ENCODE measurements around the gene RELN. TPM values are rescaled to one million over a fixed set of nuclear protein-coding genes. Genes with fewer than 3 reads are reported as not detected.
"Not testable (repeated sequence)": the region's sequence is repeated elsewhere in the genome, so short reads cannot be mapped to it uniquely, and the experiment has no call there.

Gene RELN
- total and polyA plus RNA-seq, 2 donors = 0.28 to 0.96 TPM

DNA sequence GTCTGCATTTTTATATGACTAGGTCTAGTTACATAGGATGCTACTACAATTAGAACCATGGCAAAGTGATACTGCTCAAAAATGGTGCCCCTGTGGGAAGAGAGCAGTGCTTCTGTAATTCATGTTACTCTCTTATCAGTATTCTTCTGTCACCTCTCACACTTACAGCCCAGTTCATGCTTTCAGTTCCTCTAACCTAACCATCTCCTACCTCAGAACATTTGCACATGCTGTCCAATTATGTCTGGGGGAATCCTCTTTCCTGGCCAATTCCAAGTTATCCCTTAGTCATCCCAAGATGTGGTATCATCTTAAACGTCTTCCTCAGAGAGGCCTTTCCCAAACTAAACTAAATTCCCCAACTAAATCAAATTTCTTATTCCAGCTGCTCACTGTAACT lies 190.2 kb downstream of the RELN start:
- Histone ChIP-seq H3K36me3 (ENCODE audit: control insufficient read depth in 2 of 2, insufficient read depth in 2 of 2, low read length in 1 of 2) (no peaks in the 10 kb centered on the region), H3K4me3 (ENCODE audit: low read length in 2 of 2) (no peak overlapping the region), H3K27me3 (ENCODE audit: control insufficient read depth in 2 of 2, insufficient read depth in 1 of 2, low read length in 1 of 2) (no peaks in the 10 kb centered on the region), H3K27ac (ENCODE audit: low read depth in 1 of 2, low read length in 1 of 2) (no peak overlapping the region), H3K4me1 (ENCODE audit: control insufficient read depth in 2 of 2, insufficient read depth in 2 of 2, low read length in 2 of 2) (no peaks in the 10 kb centered on the region), H3K9me3 (ENCODE audit: control insufficient read depth in 2 of 2, insufficient read depth in 1 of 2, low read length in 1 of 2) (no peaks in the 10 kb centered on the region)
- no peak for DNase-seq (ENCODE audit: low read depth in 6 of 9, low spot score in 9 of 9)
- 71% methylated on average over 1 of the region's 1 CpG for WGBS

DNA sequence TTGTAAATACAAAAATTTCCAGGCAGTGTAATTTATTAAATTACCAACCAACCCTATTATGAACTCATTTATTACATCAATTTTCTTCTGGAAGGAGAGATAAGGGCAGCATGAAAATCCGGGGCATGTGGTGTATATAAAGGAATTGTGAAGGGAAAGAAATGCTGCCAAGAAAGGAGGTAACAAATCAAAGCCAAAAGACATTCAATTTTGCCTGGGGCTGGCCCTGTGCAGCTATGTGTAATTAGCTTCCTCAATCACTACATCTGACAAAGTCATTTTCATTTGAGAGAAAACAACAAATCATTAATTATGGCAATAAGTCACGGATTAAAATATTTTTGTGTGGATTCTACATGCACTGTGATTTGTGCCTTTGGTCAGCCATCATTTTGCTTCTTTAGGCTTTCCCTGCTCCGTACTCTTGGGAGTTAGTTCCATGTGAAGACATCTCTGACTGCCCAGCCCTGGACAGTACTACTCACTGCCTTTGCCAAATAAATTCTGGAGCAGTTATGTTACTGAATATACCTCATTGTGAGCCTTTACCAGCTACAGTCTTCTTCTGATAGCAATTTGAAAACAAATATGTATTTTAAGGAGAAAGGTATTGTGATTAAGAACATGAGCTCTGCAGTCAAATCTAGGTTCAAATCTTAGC lies 191.7 kb downstream of the RELN start:
- Histone ChIP-seq H3K9me3 (ENCODE audit: control insufficient read depth in 2 of 2, insufficient read depth in 1 of 2, low read length in 1 of 2) (no peaks in the 10 kb centered on the region), H3K4me3 (ENCODE audit: low read length in 2 of 2) (no peak overlapping the region), H3K4me1 (ENCODE audit: control insufficient read depth in 2 of 2, insufficient read depth in 2 of 2, low read length in 2 of 2) (no peaks in the 10 kb centered on the region), H3K36me3 (ENCODE audit: control insufficient read depth in 2 of 2, insufficient read depth in 2 of 2, low read length in 1 of 2) (no peaks in the 10 kb centered on the region), H3K27me3 (ENCODE audit: control insufficient read depth in 2 of 2, insufficient read depth in 1 of 2, low read length in 1 of 2) (no peaks in the 10 kb centered on the region), H3K27ac (ENCODE audit: low read depth in 1 of 2, low read length in 1 of 2) (no peak overlapping the region)
- 86% methylated on average over 3 of the region's 3 CpGs for WGBS
- no peak for DNase-seq (ENCODE audit: low read depth in 6 of 9, low spot score in 9 of 9)

DNA sequence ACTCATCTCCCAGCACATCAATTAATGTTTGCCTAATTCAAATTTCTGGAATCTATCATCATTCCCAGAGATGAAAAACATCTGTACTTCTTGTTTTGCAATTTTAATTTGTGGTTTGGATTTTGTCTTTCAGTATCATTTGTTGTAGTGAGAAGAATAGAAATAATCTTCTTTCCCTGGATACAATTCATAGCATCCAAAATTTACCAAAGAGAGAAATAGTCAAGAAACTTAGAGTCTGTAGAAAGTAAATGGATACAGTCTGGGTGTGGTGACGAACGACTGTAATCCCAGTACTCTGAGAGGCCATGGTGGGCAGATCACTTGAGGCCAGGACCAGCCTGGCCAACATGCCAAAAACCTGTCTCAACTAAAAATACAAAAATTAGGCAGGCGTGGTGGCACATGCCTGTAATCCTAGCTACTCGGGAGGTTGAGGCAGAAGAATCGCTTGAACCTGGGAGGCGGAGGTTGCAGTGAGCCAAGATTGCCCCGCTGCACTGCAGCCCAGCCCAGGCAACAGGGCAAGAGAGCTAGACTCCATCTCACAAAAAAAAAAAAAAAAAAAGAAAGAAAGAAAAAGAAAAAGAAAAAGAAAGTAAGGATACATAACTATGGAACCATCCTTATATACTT lies 193.0 kb downstream of the RELN start:
- 96% methylated on average over 7 of the region's 7 CpGs for WGBS
- Histone ChIP-seq H3K27me3 (ENCODE audit: control insufficient read depth in 2 of 2, insufficient read depth in 1 of 2, low read length in 1 of 2) (no peaks in the 10 kb centered on the region), H3K36me3 (ENCODE audit: control insufficient read depth in 2 of 2, insufficient read depth in 2 of 2, low read length in 1 of 2) (no peaks in the 10 kb centered on the region), H3K4me1 (ENCODE audit: control insufficient read depth in 2 of 2, insufficient read depth in 2 of 2, low read length in 2 of 2) (no peaks in the 10 kb centered on the region), H3K9me3 (ENCODE audit: control insufficient read depth in 2 of 2, insufficient read depth in 1 of 2, low read length in 1 of 2) (no peaks in the 10 kb centered on the region), H3K27ac (ENCODE audit: low read depth in 1 of 2, low read length in 1 of 2) (no peak overlapping the region), H3K4me3 (ENCODE audit: low read length in 2 of 2) (no peak overlapping the region)
- no peak for DNase-seq (ENCODE audit: low read depth in 6 of 9, low spot score in 9 of 9)

DNA sequence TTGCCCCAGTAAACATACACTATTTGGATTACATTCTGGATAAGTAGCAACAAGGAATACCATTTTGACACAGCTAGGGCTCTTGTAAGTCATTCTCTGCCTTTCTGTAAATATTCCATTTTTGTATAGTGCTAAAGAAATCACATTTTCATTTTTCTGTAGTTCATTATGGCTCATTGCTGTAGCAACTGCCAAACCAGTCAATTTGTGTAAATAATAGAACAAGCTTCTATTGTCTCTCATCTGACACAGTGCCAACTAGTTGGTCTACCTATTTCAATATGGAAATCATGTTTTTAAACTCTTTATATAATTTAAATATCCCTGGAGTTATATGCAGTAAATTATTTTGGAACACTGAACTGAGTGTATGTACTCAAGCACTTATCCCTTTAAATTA lies 193.7 kb downstream of the RELN start:
- Histone ChIP-seq H3K27me3 (ENCODE audit: control insufficient read depth in 2 of 2, insufficient read depth in 1 of 2, low read length in 1 of 2) (no peaks in the 10 kb centered on the region), H3K36me3 (ENCODE audit: control insufficient read depth in 2 of 2, insufficient read depth in 2 of 2, low read length in 1 of 2) (no peaks in the 10 kb centered on the region), H3K4me3 (ENCODE audit: low read length in 2 of 2) (no peak overlapping the region), H3K27ac (ENCODE audit: low read depth in 1 of 2, low read length in 1 of 2) (no peak overlapping the region), H3K4me1 (ENCODE audit: control insufficient read depth in 2 of 2, insufficient read depth in 2 of 2, low read length in 2 of 2) (no peaks in the 10 kb centered on the region), H3K9me3 (ENCODE audit: control insufficient read depth in 2 of 2, insufficient read depth in 1 of 2, low read length in 1 of 2) (no peaks in the 10 kb centered on the region)
- no peak for DNase-seq (ENCODE audit: low read depth in 6 of 9, low spot score in 9 of 9)

DNA sequence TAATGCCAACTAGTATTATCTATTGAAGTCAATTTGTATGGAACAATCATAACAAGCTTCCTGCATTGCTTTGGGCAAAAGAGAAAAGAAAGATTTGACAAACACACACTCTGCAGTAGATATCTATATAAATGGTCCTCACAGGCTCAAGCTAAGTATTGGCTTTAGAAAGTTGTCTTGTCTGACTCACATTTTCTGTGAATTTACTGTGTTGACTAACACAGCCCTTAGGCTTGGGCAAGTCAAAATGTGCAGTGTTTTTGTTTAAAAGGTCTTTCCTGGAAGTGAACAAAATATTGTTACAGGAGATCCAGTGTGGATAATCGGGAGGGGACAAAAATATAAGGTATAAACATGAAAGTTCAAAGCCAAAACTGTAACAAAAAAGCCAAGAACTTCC lies 194.4 kb downstream of the RELN start:
- Histone ChIP-seq H3K4me1 (ENCODE audit: control insufficient read depth in 2 of 2, insufficient read depth in 2 of 2, low read length in 2 of 2) (no peaks in the 10 kb centered on the region), H3K27ac (ENCODE audit: low read depth in 1 of 2, low read length in 1 of 2) (no peak overlapping the region), H3K36me3 (ENCODE audit: control insufficient read depth in 2 of 2, insufficient read depth in 2 of 2, low read length in 1 of 2) (no peaks in the 10 kb centered on the region), H3K9me3 (ENCODE audit: control insufficient read depth in 2 of 2, insufficient read depth in 1 of 2, low read length in 1 of 2) (no peaks in the 10 kb centered on the region), H3K27me3 (ENCODE audit: control insufficient read depth in 2 of 2, insufficient read depth in 1 of 2, low read length in 1 of 2) (no peaks in the 10 kb centered on the region), H3K4me3 (ENCODE audit: low read length in 2 of 2) (no peak overlapping the region)
- DNase-seq (ENCODE audit: low read depth in 6 of 9, low spot score in 9 of 9) = no peak
- WGBS = 92% methylated on average over 1 of the region's 1 CpG

DNA sequence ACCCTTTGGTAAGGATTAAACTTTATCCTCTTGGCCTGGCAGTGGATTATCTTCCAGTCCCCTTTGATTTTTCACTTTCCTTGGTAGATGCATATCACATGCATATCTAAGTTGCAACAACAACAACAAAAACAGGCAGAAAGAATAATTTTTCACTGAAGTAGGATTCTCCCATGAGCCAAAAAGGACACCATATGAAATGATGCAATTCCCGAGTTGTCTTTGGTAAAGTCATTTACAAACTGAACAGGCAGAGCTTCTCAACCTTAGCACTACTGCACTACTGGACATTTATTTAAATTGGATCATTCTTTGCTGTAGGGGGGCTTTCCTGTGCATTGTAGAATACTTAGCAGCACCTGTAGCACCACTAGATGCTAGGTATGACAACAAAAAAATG lies 195.0 kb downstream of the RELN start:
- no peak for DNase-seq (ENCODE audit: low read depth in 6 of 9, low spot score in 9 of 9)
- H3K4me1 ChIP-seq (ENCODE audit: control insufficient read depth in 2 of 2, insufficient read depth in 2 of 2, low read length in 2 of 2) = no peaks in the 10 kb centered on the region
- H3K4me3 ChIP-seq (ENCODE audit: low read length in 2 of 2) = no peak overlapping the region
- no peaks in the 10 kb centered on the region for H3K27me3 ChIP-seq (ENCODE audit: control insufficient read depth in 2 of 2, insufficient read depth in 1 of 2, low read length in 1 of 2)
- H3K36me3 ChIP-seq (ENCODE audit: control insufficient read depth in 2 of 2, insufficient read depth in 2 of 2, low read length in 1 of 2) = no peaks in the 10 kb centered on the region
- H3K27ac ChIP-seq (ENCODE audit: low read depth in 1 of 2, low read length in 1 of 2) = no peak overlapping the region
- H3K9me3 ChIP-seq (ENCODE audit: control insufficient read depth in 2 of 2, insufficient read depth in 1 of 2, low read length in 1 of 2) = no peaks in the 10 kb centered on the region
- WGBS = 94% methylated on average over 1 of the region's 1 CpG

DNA sequence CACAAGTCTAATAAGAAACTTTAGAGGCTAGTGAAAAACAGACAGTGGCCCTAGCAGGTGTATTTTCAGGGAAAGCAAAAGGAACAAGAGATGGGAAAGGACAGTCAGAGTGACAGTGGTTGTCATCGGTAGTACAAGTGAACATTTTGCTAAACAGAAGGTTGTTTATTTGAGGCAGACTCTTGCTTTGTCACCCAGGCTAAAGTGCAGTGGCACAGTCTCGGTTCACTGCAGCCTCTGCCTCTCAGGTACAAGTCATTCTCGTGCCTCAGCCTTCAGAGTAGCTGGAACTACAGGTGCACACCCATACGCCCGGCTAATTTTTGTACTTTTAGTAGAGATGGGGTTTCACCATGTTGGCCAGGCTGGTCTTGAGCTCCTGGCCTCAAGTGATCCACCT lies 195.8 kb downstream of the RELN start:
- Histone ChIP-seq H3K36me3 (ENCODE audit: control insufficient read depth in 2 of 2, insufficient read depth in 2 of 2, low read length in 1 of 2) (no peaks in the 10 kb centered on the region), H3K9me3 (ENCODE audit: control insufficient read depth in 2 of 2, insufficient read depth in 1 of 2, low read length in 1 of 2) (no peaks in the 10 kb centered on the region), H3K27me3 (ENCODE audit: control insufficient read depth in 2 of 2, insufficient read depth in 1 of 2, low read length in 1 of 2) (no peaks in the 10 kb centered on the region), H3K27ac (ENCODE audit: low read depth in 1 of 2, low read length in 1 of 2) (no peak overlapping the region), H3K4me1 (ENCODE audit: control insufficient read depth in 2 of 2, insufficient read depth in 2 of 2, low read length in 2 of 2) (no peaks in the 10 kb centered on the region), H3K4me3 (ENCODE audit: low read length in 2 of 2) (no peak overlapping the region)
- DNase-seq (ENCODE audit: low read depth in 6 of 9, low spot score in 9 of 9) = no peak
- 86% methylated on average over 5 of the region's 5 CpGs for WGBS

DNA sequence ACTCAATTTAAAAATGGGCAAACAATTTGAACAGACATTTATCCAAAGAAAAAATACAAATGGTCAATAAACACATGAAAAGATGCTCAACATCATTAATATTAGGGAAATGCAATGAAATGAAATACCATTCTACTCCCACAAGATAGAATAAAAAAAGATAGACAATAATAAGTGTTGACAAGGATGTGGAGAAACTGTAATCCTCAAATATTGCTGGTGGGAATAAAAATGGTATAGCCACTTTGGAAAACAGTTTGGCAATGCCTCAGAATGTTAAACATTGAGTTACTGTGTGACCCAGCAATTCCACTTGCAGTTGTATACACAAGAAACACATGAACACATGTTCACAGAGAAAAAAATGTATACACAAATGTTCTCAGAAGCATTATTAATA lies 197.6 kb downstream of the RELN start:
- no peak for DNase-seq (ENCODE audit: low read depth in 6 of 9, low spot score in 9 of 9)
- no peak overlapping the region for H3K27ac ChIP-seq (ENCODE audit: low read depth in 1 of 2, low read length in 1 of 2)
- H3K36me3 ChIP-seq (ENCODE audit: control insufficient read depth in 2 of 2, insufficient read depth in 2 of 2, low read length in 1 of 2) = no peaks in the 10 kb centered on the region
- no peak overlapping the region for H3K4me3 ChIP-seq (ENCODE audit: low read length in 2 of 2)
- H3K27me3 ChIP-seq (ENCODE audit: control insufficient read depth in 2 of 2, insufficient read depth in 1 of 2, low read length in 1 of 2) = no peaks in the 10 kb centered on the region
- no peaks in the 10 kb centered on the region for H3K4me1 ChIP-seq (ENCODE audit: control insufficient read depth in 2 of 2, insufficient read depth in 2 of 2, low read length in 2 of 2)
- no peaks in the 10 kb centered on the region for H3K9me3 ChIP-seq (ENCODE audit: control insufficient read depth in 2 of 2, insufficient read depth in 1 of 2, low read length in 1 of 2)

DNA sequence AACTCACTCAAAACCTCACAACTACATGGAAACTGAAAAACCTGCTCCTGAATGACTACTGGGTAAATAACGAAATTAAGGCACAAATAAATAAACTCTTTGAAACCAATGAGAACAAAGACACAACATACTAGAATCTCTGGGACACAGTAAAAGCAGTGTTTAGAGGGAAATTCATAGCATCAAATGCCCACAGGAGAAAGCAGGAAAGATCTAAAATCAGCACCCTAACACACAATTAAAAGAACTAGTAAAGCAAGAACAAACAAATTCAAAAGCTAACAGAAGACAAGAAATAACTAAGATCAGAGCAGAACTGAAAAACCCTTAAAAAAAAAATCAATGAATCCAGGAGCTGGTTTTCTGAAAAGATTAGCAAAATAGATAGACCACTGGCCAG lies 202.4 kb downstream of the RELN start:
- not testable (repeated sequence) for H3K4me3 ChIP-seq (ENCODE audit: low read length in 2 of 2); H3K27ac ChIP-seq (ENCODE audit: low read depth in 1 of 2, low read length in 1 of 2); H3K4me1 ChIP-seq (ENCODE audit: control insufficient read depth in 2 of 2, insufficient read depth in 2 of 2, low read length in 2 of 2); DNase-seq (ENCODE audit: low read depth in 6 of 9, low spot score in 9 of 9); H3K27me3 ChIP-seq (ENCODE audit: control insufficient read depth in 2 of 2, insufficient read depth in 1 of 2, low read length in 1 of 2); H3K9me3 ChIP-seq (ENCODE audit: control insufficient read depth in 2 of 2, insufficient read depth in 1 of 2, low read length in 1 of 2); H3K36me3 ChIP-seq (ENCODE audit: control insufficient read depth in 2 of 2, insufficient read depth in 2 of 2, low read length in 1 of 2)
- 93% methylated on average over 1 of the region's 1 CpG for WGBS

All from thymus (tissue), 11 donors.